Heart left ventricle (tissue), 13 donors: ENCODE data around the gene KEL.

ENCODE experiments used
- CTCF ChIP-seq, 12 donors: fragments of 200-600 bp; sonication (generic) in 4 of 12; IDR thresholded peaks; one replicate each; pipeline versions ENCODE4 v1.5.0 to v1.8.0; 2018 to 2022; ENCODE audit warnings: antibody characterized with exemption in 12 of 12, mild to moderate bottlenecking in 5 of 12
- POLR2A ChIP-seq, 2 donors: fragments of 450-650 bp; IDR thresholded peaks; one replicate each; pipeline ENCODE4 v1.6.1; 2017; ENCODE audit warnings: antibody characterized with exemption in 2 of 2, mild to moderate bottlenecking in 2 of 2, moderate library complexity in 2 of 2
- donor health status: ischemic (EF 13 %, LVEDD 7.1; RV severe dilation, severe dysfunction).
- donor health status: DM: no; HTN: yes; CAD: no.
- donor health status: DM: no; HTN: no; CAD: no.
- donor health status: ischemic (EF 25% LVEDD 6.9; RV normal size, moderate dysfunction).
- donor health status: ischemic (EF 25% LVEDD 5.7; RV mildly dilated, moderate dysfunction).
- donor health status: ischemic (EF 35%, LVEDD 5.7; RV mildly dilated, moderate dysfunction).
- donor health status: nonischemic (EF 11% LVEDD 7.7; RV severe dilation, severe dysfunction).
- donor health status: DM: yes; HTN: yes; CAD: no.
- donor health status: PGD.
- donor health status: ischemic (EF 29% LVEDD 5.4; RV normal size, mild dysfunction).
- donor health status: nonischemic (EF 23%, LVEDD 6.1; RV moderate dilation, normal function).

GRCh38 chr7:142954680-142955268 is 7.4 kb downstream of the KEL start:
- TF ChIP-seq CTCF (IDR thresholded peaks at IDR 0.05) (no peak), POLR2A (IDR thresholded peaks at IDR 0.05) (no peak)
